ENCODE measurements around the gene TREX2. TPM values are rescaled to one million over a fixed set of nuclear protein-coding genes. Genes with fewer than 3 reads are reported as not detected.
A peak's percentile ranks its signal among the peaks of the same experiment; 100 is the strongest.

The TREX2 gene
- total and polyA plus RNA-seq, 7 donors = 0.16 to 3.6 (median 1.7) TPM; not detected in 3

- 51 to 55% methylated on average over 17 of the region's 17 CpGs for whole genome bisulfite sequencing, 2 donors
- intact Hi-C loops (cut with DNase I) = no loop called here
- no peaks in the 10 kb centered on the region for H3K36me3 ChIP-seq
- peak overlapping the region; percentile 43 to 60 (median 52) for H3K4me3 ChIP-seq
- H3K27me3 ChIP-seq = no peaks in the 10 kb centered on the region
- H3K4me1 ChIP-seq = peaks cover 0 to 14% (median 5%) of the 10 kb centered on the region in 4 donors
- no peaks in the 10 kb centered on the region for H3K9me3 ChIP-seq
- H3K27ac ChIP-seq = peak overlapping the region in 3 of 4 donors; percentile 9 to 50 (median 23)
- TF ChIP-seq EP300 (IDR thresholded peaks at IDR 0.05) (no peak), POLR2A (IDR thresholded peaks at IDR 0.05) (no peak), POLR2AphosphoS5 (IDR thresholded peaks at IDR 0.05) (no peak), CTCF (IDR thresholded peaks at IDR 0.05) (no peak)
- DNase-seq = no peak
Measured at GRCh38 chrX:153411988-153412574, 33.8 kb downstream of the TREX2 start.

- Histone ChIP-seq H3K9me3 (no peaks in the 10 kb centered on the region), H3K27ac (peak within 1 kb of the TSS; percentile 9 to 50 (median 22))
- DNase-seq = no peak
Measured at GRCh38 chrX:153411255-153411987, 34.4 kb downstream of the TREX2 start, which contains the start of gene ZFP92. ZFP92 (plus strand) TSS chrX:153411472; CDS start chrX:153418323, 6,851 bp downstream.

GRCh38 chrX:153410888-153411254 lies 35.0 kb downstream of the TREX2 start:
- Histone ChIP-seq H3K4me1 (peaks cover 0 to 14% (median 5%) of the 10 kb centered on the region in 4 donors), H3K9me3 (no peaks in the 10 kb centered on the region), H3K27ac (peak overlapping the region in 1 of 4 donors; percentile 50), H3K4me3 (peak overlapping the region; percentile 43 to 60 (median 52)), H3K27me3 (no peaks in the 10 kb centered on the region), H3K36me3 (no peaks in the 10 kb centered on the region)
- TF ChIP-seq POLR2AphosphoS5 (IDR thresholded peaks at IDR 0.05) = no peak
- no peak for TF ChIP-seq POLR2A (IDR thresholded peaks at IDR 0.05)
- TF ChIP-seq EP300 (IDR thresholded peaks at IDR 0.05) = no peak
- TF ChIP-seq CTCF (IDR thresholded peaks at IDR 0.05) = no peak
- 28 to 57% methylated on average over 12 of the region's 12 CpGs for WGBS, 2 donors
- DNase-seq = no peak
- intact Hi-C loops (cut with DNase I) = no loop called here

More at GRCh38 chrX:153411255-153411987, 34.4 kb downstream of the TREX2 start, which contains the start of gene ZFP92:
- intact Hi-C loops (cut with DNase I) = no loop called here
- TF ChIP-seq EP300 (IDR thresholded peaks at IDR 0.05) (no peak), POLR2A (IDR thresholded peaks at IDR 0.05) (no peak), CTCF (IDR thresholded peaks at IDR 0.05) (no peak), POLR2AphosphoS5 (IDR thresholded peaks at IDR 0.05) (no peak)
- H3K4me1 ChIP-seq = peaks cover 0 to 14% (median 5%) of the 10 kb centered on the region in 4 donors
- H3K27me3 ChIP-seq = no peaks in the 10 kb centered on the region
- WGBS, 2 donors = 1% methylated on average over 75 of the region's 75 CpGs
- H3K4me3 ChIP-seq = peak within 1 kb of the TSS; percentile 43 to 60 (median 52)
- no peaks in the 10 kb centered on the region for H3K36me3 ChIP-seq

GRCh38 chrX:153410373-153410772 lies 35.5 kb downstream of the TREX2 start:
- Histone ChIP-seq H3K4me1 (peaks cover 0 to 14% (median 5%) of the 10 kb centered on the region in 4 donors), H3K27me3 (no peaks in the 10 kb centered on the region), H3K9me3 (no peaks in the 10 kb centered on the region), H3K27ac (no peak overlapping the region), H3K36me3 (no peaks in the 10 kb centered on the region), H3K4me3 (no peak overlapping the region)
- no peak for TF ChIP-seq EP300 (IDR thresholded peaks at IDR 0.05)
- no peak for TF ChIP-seq CTCF (IDR thresholded peaks at IDR 0.05)
- TF ChIP-seq POLR2AphosphoS5 (IDR thresholded peaks at IDR 0.05) = no peak
- no peak for TF ChIP-seq POLR2A (IDR thresholded peaks at IDR 0.05)
- intact Hi-C loops (cut with DNase I) = no loop called here
- 32 to 66% methylated on average over 15 of the region's 15 CpGs for WGBS, 2 donors
- no peak for DNase-seq
